ENCODE results near the gene ANKRD26.

The ANKRD26 gene

GRCh38 chr10:27019827-27020226 is 80.5 kb downstream of the ANKRD26 start:
- no peak for DNase-seq

GRCh38 chr10:26997610-26998009 is 102.7 kb downstream of the ANKRD26 start:
- no peak for DNase-seq

GRCh38 chr10:26994743-26995142 is 105.6 kb downstream of the ANKRD26 start:
- DNase-seq = no peak

GRCh38 chr10:26987851-26988250 is 112.4 kb downstream of the ANKRD26 start:
- DNase-seq = no peak

- DNase-seq = no peak
Observed at GRCh38 chr10:26983156-26983555, 117.1 kb downstream of the ANKRD26 start.

GRCh38 chr10:26982058-26982457 is 118.2 kb downstream of the ANKRD26 start:
- no peak for DNase-seq

- no peak for DNase-seq
Observed at GRCh38 chr10:26981232-26981824, 119.0 kb downstream of the ANKRD26 start.

GRCh38 chr10:26978519-26978918 is 121.8 kb downstream of the ANKRD26 start:
- DNase-seq = no peak

GRCh38 chr10:26977635-26978034 is 122.7 kb downstream of the ANKRD26 start:
- DNase-seq = no peak

GRCh38 chr10:26970667-26971066 is 129.6 kb downstream of the ANKRD26 start:
- DNase-seq = no peak

- DNase-seq = no peak
Observed at GRCh38 chr10:26969145-26969926, 131.0 kb downstream of the ANKRD26 start.

GRCh38 chr10:26962835-26963234 is 137.5 kb downstream of the ANKRD26 start:
- no peak for DNase-seq

GRCh38 chr10:26960308-26960707 is 140.0 kb downstream of the ANKRD26 start:
- DNase-seq = no peak

- DNase-seq = no peak
Observed at GRCh38 chr10:26959841-26960240, 140.5 kb downstream of the ANKRD26 start.
